Peyer's patch (tissue), 4 donors: Measurements from ENCODE around the gene SLC6A8. TPM values are rescaled to one million over a fixed set of nuclear protein-coding genes. Genes with fewer than 3 reads are reported as not detected.

Experiments used
- DNase-seq, 3 donors: peaks; one replicate each; pipeline ENCODE4 v3.0.0-alpha.2; 2017 to 2019
- H3K27ac ChIP-seq, 4 donors: fragments of 200-600 bp; sonication (generic); one replicate each; pipeline ENCODE4 v1.5.1; 2016 to 2019
- H3K27me3 ChIP-seq, 2 donors: fragments of 200-600 bp; sonication (generic); one replicate each; pipeline ENCODE4 v1.5.1; 2019
- H3K36me3 ChIP-seq, 3 donors: fragments of 200-600 bp; sonication (generic); one replicate each; pipeline ENCODE4 v1.5.1; 2016 to 2019
- H3K4me1 ChIP-seq, 4 donors: fragments of 200-600 bp; sonication (generic); one replicate each; pipeline ENCODE4 v1.5.1; 2016 to 2019
- H3K4me3 ChIP-seq, 4 donors: fragments of 200-600 bp; sonication (generic); 1 replicate in 3 of 4; 2 replicates in 1 of 4; pipeline ENCODE4 v1.5.1; 2016 to 2019; ENCODE audit warnings: mild to moderate bottlenecking in 1 of 4
- H3K9me3 ChIP-seq, 4 donors: fragments of 200-600 bp; sonication (generic); one replicate each; pipeline ENCODE4 v1.5.1; 2016 to 2019; ENCODE audit warnings: mild to moderate bottlenecking in 1 of 4
- POLR2A ChIP-seq, 2 donors: fragments of 450-650 bp; IDR thresholded peaks; one replicate each; pipeline ENCODE4 v1.5.1; 2017; ENCODE audit warnings: antibody characterized with exemption in 2 of 2, mild to moderate bottlenecking in 2 of 2, moderate library complexity in 2 of 2
- total RNA-seq, 4 donors: library from RNA; depleted of rRNA; stranded (reverse); fragments of >200 nt; gene quantifications; one replicate each; pipeline ENCODE4 v1.1.0, GENCODE V29; 2016
- TF ChIP-seq, protein P1 (sequence below), 6 experiments: fragments of 450-650 bp in 4 of 6; fragments of 200-600 bp in 2 of 6; sonication (generic) in 1 of 6; IDR thresholded peaks; one replicate each; pipeline ENCODE4 v1.5.1; 2017 to 2019; ENCODE audit warnings: antibody characterized with exemption in 6 of 6, mild to moderate bottlenecking in 3 of 6, moderate library complexity in 1 of 6

The SLC6A8 gene
- total RNA-seq, 4 donors from 2014 or later = 36.3 to 562 (median 146) TPM

DNA sequence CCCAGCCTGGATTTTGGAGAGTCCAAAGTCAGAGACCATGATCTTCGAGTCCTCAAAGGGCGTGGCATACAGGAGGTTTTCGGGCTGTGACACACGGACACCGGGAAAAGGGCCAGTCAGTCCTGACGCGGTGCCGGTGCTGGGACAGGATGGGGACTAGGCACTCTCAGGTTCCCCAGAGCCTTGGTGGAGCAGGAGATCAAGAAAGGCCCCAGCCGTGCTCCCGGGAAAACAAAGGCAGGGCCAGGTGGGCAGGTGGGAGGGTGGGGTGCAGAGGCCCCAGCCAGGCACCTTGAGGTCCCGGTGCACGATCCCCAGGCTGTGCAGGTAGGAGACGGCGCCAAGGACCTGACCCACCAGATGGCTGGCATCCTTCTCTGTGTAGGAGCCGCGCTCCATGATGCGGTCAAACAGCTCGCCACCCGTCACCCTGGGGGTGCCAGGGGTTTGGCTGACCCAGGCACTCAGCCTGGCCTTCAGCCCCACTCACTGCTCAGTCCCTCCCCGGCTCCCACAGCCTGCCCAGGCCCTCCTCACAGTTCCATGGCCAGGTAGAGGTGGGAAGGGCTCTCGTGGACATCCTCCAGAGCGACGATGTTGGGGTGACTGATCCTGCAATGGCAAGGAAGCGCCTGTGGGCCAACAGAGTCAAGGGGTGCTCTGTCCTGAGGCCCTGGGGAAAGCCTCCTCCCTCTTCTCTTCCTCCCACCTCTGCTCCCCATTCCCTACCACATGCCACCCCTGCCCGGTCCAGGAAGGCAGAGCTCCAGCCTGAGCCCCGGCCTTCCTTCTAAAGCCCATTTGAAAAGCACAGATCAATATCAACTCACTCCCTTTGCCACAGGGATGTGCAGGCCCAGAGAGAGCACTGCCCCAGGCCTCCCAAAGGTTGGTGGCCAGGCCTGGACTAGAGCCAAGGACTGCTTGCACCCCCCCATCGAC lies 15.9 kb upstream of the SLC6A8 start:
- Histone ChIP-seq H3K9me3 (no peaks in the 10 kb centered on the region), H3K27me3 (no peaks in the 10 kb centered on the region), H3K36me3 (no peaks in the 10 kb centered on the region), H3K4me1 (no peaks in the 10 kb centered on the region), H3K27ac (no peak overlapping the region), H3K4me3 (no peak overlapping the region)
- DNase-seq = peak in 1 of 3 donors; percentile 42
- TF ChIP-seq, protein P1, sequence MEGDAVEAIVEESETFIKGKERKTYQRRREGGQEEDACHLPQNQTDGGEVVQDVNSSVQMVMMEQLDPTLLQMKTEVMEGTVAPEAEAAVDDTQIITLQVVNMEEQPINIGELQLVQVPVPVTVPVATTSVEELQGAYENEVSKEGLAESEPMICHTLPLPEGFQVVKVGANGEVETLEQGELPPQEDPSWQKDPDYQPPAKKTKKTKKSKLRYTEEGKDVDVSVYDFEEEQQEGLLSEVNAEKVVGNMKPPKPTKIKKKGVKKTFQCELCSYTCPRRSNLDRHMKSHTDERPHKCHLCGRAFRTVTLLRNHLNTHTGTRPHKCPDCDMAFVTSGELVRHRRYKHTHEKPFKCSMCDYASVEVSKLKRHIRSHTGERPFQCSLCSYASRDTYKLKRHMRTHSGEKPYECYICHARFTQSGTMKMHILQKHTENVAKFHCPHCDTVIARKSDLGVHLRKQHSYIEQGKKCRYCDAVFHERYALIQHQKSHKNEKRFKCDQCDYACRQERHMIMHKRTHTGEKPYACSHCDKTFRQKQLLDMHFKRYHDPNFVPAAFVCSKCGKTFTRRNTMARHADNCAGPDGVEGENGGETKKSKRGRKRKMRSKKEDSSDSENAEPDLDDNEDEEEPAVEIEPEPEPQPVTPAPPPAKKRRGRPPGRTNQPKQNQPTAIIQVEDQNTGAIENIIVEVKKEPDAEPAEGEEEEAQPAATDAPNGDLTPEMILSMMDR (IDR thresholded peaks at IDR 0.05) = no peak
- TF ChIP-seq POLR2A (IDR thresholded peaks at IDR 0.05) = no peak

DNA sequence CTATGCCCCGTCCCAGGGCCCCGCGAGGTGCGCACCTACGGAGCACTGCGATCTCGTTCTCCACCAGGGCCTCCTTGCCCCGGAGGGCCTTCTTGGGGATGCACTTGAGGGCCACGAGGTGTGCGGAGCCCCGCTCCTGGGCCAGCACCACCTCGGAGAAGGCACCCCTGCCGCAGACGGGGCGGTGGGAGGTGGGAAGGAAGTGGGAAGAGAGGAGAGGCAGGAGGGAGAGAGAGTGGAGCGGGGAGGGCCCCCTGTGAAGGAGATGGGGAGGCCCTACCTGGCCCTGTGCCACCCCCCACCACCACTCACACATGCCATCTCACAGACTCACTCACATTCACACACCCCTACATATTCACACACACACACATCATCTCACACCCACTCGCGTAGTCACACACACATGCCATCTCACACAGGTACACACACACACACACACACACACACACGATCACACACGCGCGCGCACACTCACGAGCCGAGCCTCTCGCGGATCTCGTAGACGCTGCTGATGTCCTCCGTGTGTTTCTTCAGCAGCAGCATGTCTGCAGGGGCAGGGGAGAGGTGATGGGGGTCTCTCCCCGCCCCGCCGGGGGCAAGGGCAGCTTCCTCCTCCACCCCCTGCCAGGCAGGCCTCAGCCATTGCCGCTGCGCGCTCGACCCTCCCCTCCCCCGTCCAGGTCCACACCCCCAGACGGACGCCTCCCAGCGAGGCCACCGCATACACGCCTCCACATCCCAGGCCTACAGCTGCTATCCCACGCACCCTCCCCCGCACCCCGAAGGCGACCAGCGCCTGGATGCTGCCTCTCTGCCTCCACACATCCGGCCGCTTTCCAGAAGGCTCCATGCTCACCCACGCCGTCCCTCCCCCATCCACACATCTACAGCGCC lies 14.9 kb upstream of the SLC6A8 start:
- Histone ChIP-seq H3K4me1 (no peaks in the 10 kb centered on the region), H3K9me3 (no peaks in the 10 kb centered on the region), H3K27ac (no peak overlapping the region), H3K36me3 (no peaks in the 10 kb centered on the region), H3K4me3 (peak overlapping the region in 1 of 4 donors; percentile 26), H3K27me3 (no peaks in the 10 kb centered on the region)
- TF ChIP-seq, protein P1 (IDR thresholded peaks at IDR 0.05) = no peak
- TF ChIP-seq POLR2A (IDR thresholded peaks at IDR 0.05) = no peak
- peak in 1 of 3 donors; percentile 39 for DNase-seq

DNA sequence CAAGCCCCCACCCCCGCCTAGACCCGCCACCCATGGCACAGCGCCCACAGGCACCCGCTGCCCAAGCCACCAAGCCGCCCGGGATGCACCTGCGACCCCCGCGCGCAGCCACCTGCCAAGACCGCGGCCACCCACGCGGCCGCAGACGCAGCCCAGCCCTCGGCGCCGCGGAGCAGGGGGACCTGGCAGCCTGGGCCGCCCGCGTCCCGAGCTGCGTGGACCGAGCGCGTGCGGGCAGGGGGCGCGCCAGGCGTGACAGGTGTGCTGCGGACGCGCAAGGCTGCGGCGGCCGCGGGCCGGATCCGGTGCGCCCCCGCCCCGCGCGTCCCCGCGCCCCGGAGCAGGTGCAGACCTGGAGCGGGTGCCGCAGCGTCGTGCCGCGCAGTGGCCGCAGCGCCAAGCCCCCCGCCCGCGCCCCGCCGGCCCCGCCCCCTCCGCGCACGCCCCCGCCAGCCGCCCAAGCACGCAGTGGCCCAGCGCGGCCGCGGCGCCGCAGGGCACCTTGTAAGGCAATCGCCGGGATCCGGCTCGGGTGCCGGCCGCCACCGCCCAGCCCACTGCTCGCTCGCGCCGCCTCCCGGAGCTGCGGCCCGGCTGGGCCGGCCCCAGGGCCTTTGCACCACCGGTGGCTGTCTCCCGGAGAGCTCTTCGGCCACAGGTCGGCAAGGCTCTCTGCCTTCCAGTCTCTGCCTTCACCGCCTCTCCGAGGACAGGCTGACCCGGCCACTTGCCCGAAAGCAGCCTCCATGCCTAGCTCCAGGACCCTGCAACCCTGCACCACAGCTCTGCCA lies 14.1 kb upstream of the SLC6A8 start, which contains the start of gene PNCK:
Gene PNCK, minus strand, starts transcription at position 386 of the 791 bp plus-strand sequence. CDS start 737 bp downstream, outside the sequence.
- Histone ChIP-seq H3K4me3 (peak within 1 kb of the TSS in 1 of 4 donors; percentile 26), H3K27ac (no peak within 1 kb of the TSS), H3K4me1 (no peaks in the 10 kb centered on the region), H3K27me3 (no peaks in the 10 kb centered on the region), H3K36me3 (no peaks in the 10 kb centered on the region), H3K9me3 (no peaks in the 10 kb centered on the region)
- TF ChIP-seq, protein P1 (IDR thresholded peaks at IDR 0.05) = no peak
- no peak for TF ChIP-seq POLR2A (IDR thresholded peaks at IDR 0.05)
- peak in 1 of 3 donors; percentile 37 for DNase-seq

DNA sequence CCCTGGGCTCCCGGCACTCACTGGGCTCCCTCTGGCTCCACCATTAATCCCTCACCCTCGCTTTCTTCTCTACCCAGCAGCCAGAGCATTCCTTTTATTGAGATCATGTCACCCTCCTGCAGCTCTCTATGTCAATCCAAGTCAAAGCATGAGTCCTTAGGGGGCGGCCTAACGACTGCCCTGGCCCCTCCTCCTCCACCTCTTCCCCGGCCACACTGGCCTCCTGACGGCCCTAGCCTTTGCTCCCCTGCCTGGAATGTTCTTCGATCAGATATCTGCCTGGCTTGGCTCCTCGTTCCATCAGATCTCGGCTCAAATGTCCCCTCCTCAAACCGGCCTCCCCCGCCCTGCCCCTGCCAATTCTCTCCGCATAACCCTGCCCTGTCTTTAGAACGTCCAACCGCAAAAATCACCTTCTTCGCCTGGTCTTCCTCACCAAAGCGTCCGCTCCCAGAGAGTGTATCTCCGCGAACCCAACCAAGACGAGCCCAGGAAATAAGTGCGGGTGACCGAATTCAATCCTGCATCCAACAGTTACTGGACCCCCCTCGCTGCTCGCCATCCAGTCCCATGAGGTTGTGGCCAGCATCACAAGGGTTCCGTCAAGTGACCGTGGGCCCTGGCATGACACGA lies 13.4 kb upstream of the SLC6A8 start:
- H3K9me3 ChIP-seq = no peaks in the 10 kb centered on the region
- no peaks in the 10 kb centered on the region for H3K4me1 ChIP-seq
- H3K36me3 ChIP-seq = no peaks in the 10 kb centered on the region
- H3K27me3 ChIP-seq = no peaks in the 10 kb centered on the region
- H3K27ac ChIP-seq = no peak overlapping the region
- peak in 1 of 3 donors; percentile 13 for DNase-seq
- TF ChIP-seq POLR2A (IDR thresholded peaks at IDR 0.05) = no peak
- TF ChIP-seq, protein P1 (IDR thresholded peaks at IDR 0.05) = no peak
- H3K4me3 ChIP-seq = no peak overlapping the region
